DMS114 treated with DMSO at 0.1 percent for 48 hours (cell line): ENCODE data around the gene IFIT3.

ENCODE experiments used
- DNase-seq: peaks from one replicate; lab custom pipeline; 2025; ENCODE audit not compliant: unreplicated experiment; lab: John Stamatoyannopoulos, UW

IFIT3 gene

GRCh38 chr10:89357096-89357495, 29.3 kb downstream of the IFIT3 start:
- DNase-seq: no peak

DNA sequence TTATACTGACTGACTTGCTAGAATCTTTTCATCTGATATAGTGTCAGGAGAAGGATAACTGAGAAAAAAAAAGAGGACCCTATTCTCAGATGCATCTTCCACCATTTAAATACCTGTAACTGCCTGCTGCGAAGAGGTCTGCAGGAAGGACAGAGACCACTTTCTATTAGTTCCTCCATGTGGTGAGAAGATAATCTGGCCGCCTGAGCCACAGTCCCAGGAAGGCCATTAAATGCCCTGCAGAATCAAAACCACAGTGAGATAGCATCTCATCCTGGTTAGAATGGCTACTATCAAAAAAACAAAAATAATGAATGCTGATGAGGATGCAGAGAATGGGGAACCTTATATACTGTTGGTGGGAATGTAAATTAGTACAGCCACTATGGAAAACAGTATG, 30.2 kb downstream of the IFIT3 start:
- no peak for DNase-seq

GRCh38 chr10:89360157-89360556, 32.4 kb downstream of the IFIT3 start:
- DNase-seq: no peak

- no peak for DNase-seq
These were observed 35.1 kb downstream of the IFIT3 start for GRCh38 chr10:89362929-89363328.

DNA sequence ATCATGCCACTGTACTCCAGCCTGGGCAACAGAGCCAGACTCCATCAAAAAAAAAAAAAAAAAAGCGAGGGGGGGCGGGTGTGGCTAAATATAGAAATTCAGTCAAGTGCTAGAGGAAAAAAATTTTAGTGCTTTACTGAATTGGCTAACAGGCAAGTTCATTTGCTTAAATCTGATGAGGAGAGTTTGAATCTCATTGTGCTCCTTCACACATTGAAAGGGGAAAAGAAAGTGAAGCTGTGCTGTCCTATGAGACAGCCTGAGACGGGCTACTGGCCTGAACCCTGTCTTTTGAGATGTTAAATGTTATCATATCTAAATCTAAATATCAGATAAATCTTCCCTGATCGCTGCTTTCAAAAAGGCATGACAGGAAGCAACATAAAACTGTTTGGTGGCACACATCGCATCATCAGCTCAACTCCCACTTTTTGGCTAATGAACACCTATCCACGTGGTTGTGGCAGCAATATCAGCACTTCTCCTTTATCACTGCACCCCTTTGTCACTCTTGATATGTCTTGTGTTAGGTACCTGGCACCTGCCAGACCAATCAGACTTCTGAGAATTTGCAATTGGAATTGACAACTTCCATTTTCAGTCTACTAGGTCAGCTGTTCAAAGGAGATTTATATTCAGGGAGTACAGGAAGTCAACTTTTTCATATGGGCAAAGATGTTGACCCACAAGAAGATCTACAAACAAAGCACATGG, 36.1 kb downstream of the IFIT3 start:
- no peak for DNase-seq

DNA sequence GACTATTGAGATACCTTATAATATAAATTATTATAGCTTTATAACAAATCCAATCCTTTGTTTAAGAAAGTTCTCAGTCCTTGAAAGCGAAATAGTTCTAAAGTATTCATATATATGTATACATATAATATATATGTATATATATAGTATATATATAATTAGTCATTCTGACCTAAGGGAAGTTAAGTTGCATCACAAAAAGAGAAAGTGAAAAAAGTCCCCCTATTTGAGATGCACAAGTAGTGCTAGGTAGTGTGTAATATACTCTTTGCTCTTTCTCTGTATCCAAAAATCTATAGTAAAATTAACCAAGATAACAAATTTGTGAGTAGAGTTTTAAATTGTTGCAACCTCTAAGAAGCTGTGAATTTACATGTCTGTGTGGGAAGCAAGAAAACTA, 36.7 kb downstream of the IFIT3 start:
- DNase-seq: no peak

- no peak for DNase-seq
These were observed 39.7 kb downstream of the IFIT3 start for GRCh38 chr10:89367529-89367928.

DNA sequence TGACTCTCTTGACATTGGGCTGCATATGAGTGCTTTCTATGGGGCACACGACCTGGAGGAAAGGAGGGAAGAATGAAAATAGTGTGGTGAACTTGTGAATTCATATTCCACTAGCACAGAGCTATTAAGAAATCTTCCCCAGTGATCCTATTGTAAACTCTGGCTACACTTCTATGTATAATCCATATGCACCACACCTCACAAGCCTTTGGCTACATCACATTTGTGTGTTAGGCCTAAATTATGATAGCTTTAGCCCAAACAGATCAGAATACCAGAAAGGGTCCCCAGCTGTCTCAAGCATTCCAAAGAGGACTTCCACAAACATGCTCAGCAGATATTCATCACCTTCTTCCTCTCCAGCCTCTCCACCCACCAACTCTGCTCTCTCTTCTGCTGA, 40.3 kb downstream of the IFIT3 start:
- DNase-seq: no peak

- DNase-seq: peak; percentile 14
These were observed 41.6 kb downstream of the IFIT3 start for GRCh38 chr10:89369156-89370105.

DNA sequence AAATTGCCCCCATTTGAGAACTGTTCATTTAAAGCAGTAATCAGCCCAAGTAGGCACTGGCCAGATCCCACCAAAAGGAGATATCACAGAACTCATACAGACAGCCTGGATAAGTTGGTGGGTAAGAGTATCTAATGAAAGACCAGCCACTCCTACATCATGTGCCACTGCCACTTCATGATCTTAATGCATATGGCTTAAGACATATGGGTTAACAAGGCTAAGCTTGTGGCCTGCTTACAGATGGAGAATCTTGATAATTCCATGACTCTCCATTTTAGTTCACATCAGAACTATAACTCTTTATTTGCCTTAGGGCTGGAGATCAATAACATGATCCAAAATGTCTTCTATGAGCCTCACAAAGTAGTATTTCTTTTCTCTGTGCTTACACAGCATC, 43.3 kb downstream of the IFIT3 start:
- no peak for DNase-seq

GRCh38 chr10:89371987-89372386, 44.2 kb downstream of the IFIT3 start:
- no peak for DNase-seq

DNA sequence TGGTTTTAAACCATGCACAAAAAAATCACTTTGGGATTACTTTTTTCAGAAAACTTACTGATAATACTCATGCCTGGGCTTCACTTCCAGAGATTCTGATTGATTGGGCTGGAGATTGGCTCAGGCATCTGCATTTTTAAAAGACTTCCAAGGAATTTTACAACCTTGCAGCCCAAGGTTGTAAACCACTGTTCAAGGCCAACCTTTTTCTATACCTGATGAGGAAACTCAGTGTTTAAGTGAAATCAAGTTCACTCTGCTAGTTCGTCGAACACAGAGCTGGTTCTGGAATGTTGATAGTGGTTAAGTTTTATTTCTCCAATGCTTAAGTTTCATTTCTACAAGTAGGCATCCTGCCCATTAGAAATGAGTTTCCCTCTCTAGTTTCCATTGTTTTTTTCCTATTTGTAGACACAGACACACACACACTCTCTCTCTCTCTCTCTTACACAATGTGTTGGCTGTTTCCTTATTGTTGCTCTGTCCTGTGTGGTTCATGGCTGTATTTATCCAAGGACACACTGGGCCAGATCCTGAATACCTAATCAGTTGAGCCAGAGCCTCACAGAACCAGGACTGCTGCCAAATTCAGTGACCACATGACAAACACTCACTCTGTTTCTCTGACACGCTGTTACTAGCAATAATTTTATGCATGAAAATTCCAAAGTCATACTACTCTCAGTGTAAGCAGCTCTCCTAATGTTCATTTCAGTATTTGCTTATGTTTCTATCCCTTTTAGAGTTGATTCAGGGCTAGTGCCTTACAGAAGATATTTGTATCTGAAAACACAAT, 46.3 kb downstream of the IFIT3 start:
- DNase-seq: no peak

- DNase-seq: no peak
These were observed 46.9 kb downstream of the IFIT3 start for GRCh38 chr10:89374713-89375141.

GRCh38 chr10:89377705-89378637, 50.2 kb downstream of the IFIT3 start, which contains the start of gene IFIT1B:
Gene IFIT1B (plus strand): TSS chr10:89378056. CDS start chr10:89378136, 80 bp downstream.
- no peak for DNase-seq

DNA sequence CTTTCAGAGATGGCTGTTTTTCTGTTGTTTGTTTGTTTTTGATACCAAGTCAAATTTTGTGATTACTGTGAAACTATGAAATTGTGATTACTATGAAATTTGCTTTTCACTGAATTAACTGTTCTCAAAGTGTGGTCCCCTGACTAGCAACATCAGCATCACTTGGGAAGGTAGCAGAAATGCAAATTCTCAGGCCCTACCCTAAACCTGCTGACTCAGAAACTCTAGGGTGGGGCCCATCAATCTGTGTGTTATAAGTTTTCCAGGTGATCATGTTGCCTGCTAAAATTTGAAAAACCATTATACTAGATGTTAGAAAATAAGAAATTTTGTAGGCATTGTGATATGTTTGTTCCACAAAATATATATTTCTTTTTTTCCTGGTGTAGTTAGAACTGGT, 51.3 kb downstream of the IFIT3 start:
- no peak for DNase-seq

DNA sequence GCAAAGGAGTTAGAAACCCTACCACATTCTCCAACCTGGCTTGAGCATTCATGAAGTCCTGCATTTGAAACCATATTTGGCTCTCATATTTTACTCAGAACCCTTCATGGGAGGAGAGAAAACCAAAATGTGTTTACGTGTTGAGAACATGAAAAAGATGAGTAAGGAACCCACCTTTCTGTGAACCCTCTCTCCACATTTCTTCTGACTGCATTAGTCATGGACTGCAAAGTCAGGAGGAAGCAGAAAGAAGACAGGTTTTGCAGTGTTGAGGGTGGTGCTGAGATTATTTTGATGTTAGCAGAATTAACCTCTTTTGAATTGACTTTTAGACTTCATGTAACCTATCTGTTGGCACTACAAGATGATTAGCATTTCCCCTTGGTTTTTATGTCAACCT, 55.0 kb downstream of the IFIT3 start:
- no peak for DNase-seq

GRCh38 chr10:89384474-89385340, 56.9 kb downstream of the IFIT3 start:
- DNase-seq: no peak

DNA sequence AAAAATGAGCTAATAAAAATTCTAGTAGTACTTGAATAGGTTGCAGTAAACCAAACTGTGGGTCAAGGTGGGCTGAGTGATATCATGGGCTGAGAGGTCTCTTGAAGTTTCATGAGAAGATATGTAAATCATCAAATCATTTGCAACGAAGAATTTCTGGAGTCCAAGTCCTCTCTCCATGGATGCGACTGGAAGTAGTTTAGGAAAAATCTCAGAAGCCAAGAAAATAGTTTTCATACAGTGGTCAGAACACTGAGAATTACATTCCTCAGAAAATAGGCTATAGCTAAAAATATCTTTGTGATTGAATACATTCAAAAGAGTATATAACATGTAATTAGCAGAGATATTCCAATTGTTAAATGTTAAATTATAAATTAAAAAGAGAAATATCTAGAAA, 61.0 kb downstream of the IFIT3 start:
- DNase-seq: no peak

GRCh38 chr10:89389254-89389653, 61.5 kb downstream of the IFIT3 start:
- peak; percentile 41 for DNase-seq
